H9 (cell line): ENCODE measurements around the gene ADAMTS2. TPM values are rescaled to one million over a fixed set of nuclear protein-coding genes. Genes with fewer than 3 reads are reported as not detected.

Experiments
- DNase-seq: peaks from one replicate; pipeline ENCODE4 v3.0.0-alpha.2; 2017
- H2AFZ ChIP-seq: one replicate; pipeline ENCODE4 v1.6.1; 2013; ENCODE audit warnings: mild to moderate bottlenecking, low read length, control low read depth, moderate library complexity
- H2AK5ac ChIP-seq: 2 replicates; pipeline ENCODE4 v1.6.1; 2013; ENCODE audit warnings: low read length, control low read depth, mixed read lengths; ENCODE audit not compliant: insufficient read length
- H2BK120ac ChIP-seq: one replicate; pipeline ENCODE4 v1.6.1; 2013; ENCODE audit warnings: low read depth, mild to moderate bottlenecking, low read length, control low read depth, inconsistent platforms; ENCODE audit not compliant: poor library complexity, severe bottlenecking
- H2BK12ac ChIP-seq: 2 replicates; pipeline ENCODE4 v1.6.1; 2013; ENCODE audit warnings: low read length, control low read depth, mixed read lengths, low read depth; ENCODE audit not compliant: insufficient read length
- H2BK15ac ChIP-seq: 2 replicates; pipeline ENCODE4 v1.6.1; 2013; ENCODE audit warnings: low read depth, low read length, control low read depth
- H2BK20ac ChIP-seq: one replicate; pipeline ENCODE4 v1.6.1; 2013; ENCODE audit warnings: low read depth, mild to moderate bottlenecking, low read length, control low read depth, inconsistent platforms; ENCODE audit not compliant: poor library complexity, severe bottlenecking
- H2BK5ac ChIP-seq: 2 replicates; pipeline ENCODE4 v1.6.1; 2013; ENCODE audit warnings: low read length, control low read depth, mixed read lengths; ENCODE audit not compliant: insufficient read length
- H3K14ac ChIP-seq: 2 replicates; pipeline ENCODE4 v1.6.1; 2013; ENCODE audit warnings: low read length, control low read depth; ENCODE audit not compliant: insufficient read depth
- H3K18ac ChIP-seq: 2 replicates; pipeline ENCODE4 v1.6.1; 2013; ENCODE audit warnings: low read depth, mild to moderate bottlenecking, mixed read lengths, low read length, control low read depth; ENCODE audit not compliant: insufficient read length
- H3K23ac ChIP-seq: 2 replicates; pipeline ENCODE4 v1.6.1; 2013; ENCODE audit warnings: low read length, control low read depth, mixed read lengths, low read depth; ENCODE audit not compliant: insufficient read length
- H3K23me2 ChIP-seq: 2 replicates; pipeline ENCODE4 v1.6.1; 2013; ENCODE audit warnings: low read depth, mild to moderate bottlenecking, mixed read lengths, low read length, control low read depth; ENCODE audit not compliant: insufficient read length, poor library complexity, severe bottlenecking
- H3K27ac ChIP-seq: 2 replicates; pipeline ENCODE4 v1.5.1; 2013; ENCODE audit warnings: low read length, control low read depth, mixed read lengths, low read depth; ENCODE audit not compliant: insufficient read length
- H3K27me3 ChIP-seq: 2 replicates; pipeline ENCODE4 v1.6.1; 2013; ENCODE audit warnings: low read length, control low read depth, inconsistent platforms; ENCODE audit not compliant: insufficient read depth
- H3K4ac ChIP-seq: 2 replicates; pipeline ENCODE4 v1.6.1; 2013; ENCODE audit warnings: low read depth, mild to moderate bottlenecking, control low read depth, inconsistent platforms, low read length, moderate library complexity
- H3K4me1 ChIP-seq: 2 replicates; pipeline ENCODE4 v1.6.1; 2013; ENCODE audit warnings: low read length, control low read depth, inconsistent platforms; ENCODE audit not compliant: insufficient read depth
- H3K4me2 ChIP-seq: 2 replicates; pipeline ENCODE4 v1.6.1; 2013; ENCODE audit warnings: low read length, control low read depth, mixed read lengths; ENCODE audit not compliant: insufficient read length, insufficient read depth
- H3K56ac ChIP-seq: 2 replicates; pipeline ENCODE4 v1.6.1; 2013; ENCODE audit warnings: low read depth, mild to moderate bottlenecking, mixed read lengths, low read length, control low read depth; ENCODE audit not compliant: insufficient read length
- H3K79me1 ChIP-seq: 2 replicates; pipeline ENCODE4 v1.6.1; 2013; ENCODE audit warnings: low read depth, mild to moderate bottlenecking, moderate library complexity, low read length, control low read depth, inconsistent platforms; ENCODE audit not compliant: insufficient read depth, poor library complexity, severe bottlenecking
- H3K79me2 ChIP-seq: 2 replicates; pipeline ENCODE4 v1.6.1; 2013; ENCODE audit warnings: low read length, control low read depth, inconsistent platforms; ENCODE audit not compliant: insufficient read depth
- H3K9ac ChIP-seq: 2 replicates; pipeline ENCODE4 v1.6.1; 2013; ENCODE audit warnings: low read length, control low read depth, mixed read lengths; ENCODE audit not compliant: insufficient read length; ENCODE audit errors: extremely low read depth
- H3K9me3 ChIP-seq: one replicate; pipeline ENCODE4 v1.6.1; 2013; ENCODE audit warnings: low read depth, low read length, inconsistent platforms; ENCODE audit not compliant: control insufficient read depth
- H3T11ph ChIP-seq: one replicate; pipeline ENCODE4 v1.6.1; 2013; ENCODE audit warnings: mild to moderate bottlenecking, low read length, control low read depth, inconsistent platforms
- H4K20me1 ChIP-seq: one replicate; pipeline ENCODE4 v1.6.1; 2013; ENCODE audit not compliant: control insufficient read depth, insufficient read length, insufficient read depth
- H4K5ac ChIP-seq: 2 replicates; pipeline ENCODE4 v1.6.1; 2013; ENCODE audit warnings: low read depth, mild to moderate bottlenecking, mixed read lengths, low read length, control low read depth; ENCODE audit not compliant: insufficient read length
- H4K8ac ChIP-seq: replicated peaks from 2 replicates; pipeline ENCODE4 v1.6.1; 2013; ENCODE audit warnings: low read length, control low read depth, mixed read lengths, low read depth; ENCODE audit not compliant: insufficient read length
- H4K91ac ChIP-seq: 2 replicates; pipeline ENCODE4 v1.6.1; 2013; ENCODE audit warnings: low read depth, mild to moderate bottlenecking, moderate library complexity, mixed read lengths, low read length, control low read depth; ENCODE audit not compliant: insufficient read length
- H3K27ac Mint-ChIP-seq, 3 experiments: 2 replicates in 2 of 3; 3 replicates in 1 of 3; pipeline ENCODE4 v1.8.0; 2020 to 2021; ENCODE audit warnings: mixed read lengths in 3 of 3, mild to moderate bottlenecking in 1 of 3, moderate library complexity in 1 of 3
- H3K27me3 Mint-ChIP-seq: 2 replicates; pipeline ENCODE4 v1.8.0; 2021; ENCODE audit warnings: low read depth, mild to moderate bottlenecking, moderate library complexity, mixed read lengths
- H3K36me3 Mint-ChIP-seq, 3 experiments: 2 replicates in 2 of 3; 3 replicates in 1 of 3; pipeline ENCODE4 v1.8.0; 2020 to 2021; ENCODE audit warnings: low read depth in 3 of 3, mixed read lengths in 3 of 3; ENCODE audit not compliant: insufficient read depth in 1 of 3
- H3K4me1 Mint-ChIP-seq, 2 experiments: 2 replicates each; pipeline ENCODE4 v1.8.0; 2020; ENCODE audit warnings: mixed read lengths in 2 of 2
- H3K4me3 Mint-ChIP-seq, 2 experiments: 2 replicates in 1 of 2; 3 replicates in 1 of 2; pipeline ENCODE4 v1.8.0; 2020 to 2021; ENCODE audit warnings: mild to moderate bottlenecking in 2 of 2, mixed read lengths in 2 of 2, moderate library complexity in 1 of 2
- H3K9me3 Mint-ChIP-seq, 2 experiments: 2 replicates in 1 of 2; 3 replicates in 1 of 2; pipeline ENCODE4 v1.8.0; 2020; ENCODE audit warnings: mild to moderate bottlenecking in 2 of 2, mixed read lengths in 2 of 2, moderate library complexity in 1 of 2
- WGBS: extraction: QIAGEN DNeasy Blood & Tissue Kit; methylation state at CpG from one replicate; pipeline ENCODE4 v1.1.7; 2013; ENCODE audit warnings: missing lambda C conversion rate, low lambda C conversion rate, mixed read lengths; ENCODE audit not compliant: insufficient read length; ENCODE audit errors: extremely low coverage; 5-methylcytosine and 5-hydroxymethylcytosine counted together
- total RNA-seq: library from RNA; stranded (reverse); gene quantifications from 2 replicates; pipeline ENCODE4 v1.2.1, GENCODE V29; 2021
- TF ChIP-seq, protein P1 (sequence below): fragments of 200-600 bp; sonication (generic); conservative IDR thresholded peaks from 3 replicates; pipeline ENCODE4 v1.8.0; 2021; ENCODE audit warnings: antibody characterized with exemption, mild to moderate bottlenecking

Gene ADAMTS2
- total RNA-seq, 1 experiment from 2014 or later: 5.4 TPM

DNA sequence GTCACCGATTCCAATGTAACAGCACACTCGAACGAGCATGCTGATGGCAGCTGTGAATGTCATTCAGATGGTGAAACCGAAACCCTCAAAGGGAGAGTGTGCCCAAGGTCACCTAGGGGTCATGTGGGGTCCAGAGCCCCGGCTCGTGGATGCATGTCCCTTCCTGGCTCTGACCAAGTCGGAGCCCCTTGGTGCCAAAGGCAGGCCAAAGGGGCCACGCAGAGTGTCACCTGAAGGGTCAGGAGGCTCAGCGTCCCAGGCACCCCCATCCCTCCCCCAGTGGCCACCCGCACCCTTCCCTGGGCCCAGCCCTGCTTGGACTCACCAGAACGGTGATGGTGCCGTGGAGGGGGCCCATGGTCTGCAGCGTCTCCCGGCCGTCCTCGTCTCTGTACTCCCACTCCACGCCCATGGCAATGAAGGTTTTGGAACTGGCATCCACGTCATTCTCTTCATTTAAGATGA is 215.6 kb downstream of the ADAMTS2 start:
- no peak overlapping the region; a peak in 1 of 7 replicates for H3K27ac Mint-ChIP-seq
- no peaks in the 10 kb centered on the region for H3K79me2 ChIP-seq
- no peak overlapping the region for H4K5ac ChIP-seq
- no peak overlapping the region for H3K4me2 ChIP-seq
- H3K4me1 Mint-ChIP-seq: no peaks in the 10 kb centered on the region
- no peak overlapping the region for H2AK5ac ChIP-seq
- H2BK15ac ChIP-seq: no peak overlapping the region
- no peaks in the 10 kb centered on the region for H4K20me1 ChIP-seq
- DNase-seq: no peak
- no peak overlapping the region for H4K8ac ChIP-seq
- no peak overlapping the region for H3K27ac ChIP-seq
- H2BK120ac ChIP-seq: no peak overlapping the region
- no peak overlapping the region for H3K18ac ChIP-seq
- H3K9ac ChIP-seq: no peak overlapping the region
- no peak overlapping the region for H4K91ac ChIP-seq
- H3K9me3 Mint-ChIP-seq: peaks cover 11 to 65% of the 10 kb centered on the region in 2 experiments
- peaks cover 2 to 28% (median 4%) of the 10 kb centered on the region in 3 experiments; a peak in 6 of 7 replicates for H3K36me3 Mint-ChIP-seq
- H3K27me3 ChIP-seq: no peaks in the 10 kb centered on the region
- H2BK12ac ChIP-seq: no peak overlapping the region
- H3K4me3 Mint-ChIP-seq: no peak overlapping the region
- H3K23me2 ChIP-seq: no peaks in the 10 kb centered on the region
- H3K56ac ChIP-seq: no peak overlapping the region
- H3K9me3 ChIP-seq: no peaks in the 10 kb centered on the region
- no CpG with 5 or more reads among the region's 18 CpGs for WGBS
- H2BK5ac ChIP-seq: no peak overlapping the region
- no peak overlapping the region for H3K23ac ChIP-seq
- H2BK20ac ChIP-seq: no peak overlapping the region
- no peak overlapping the region for H3T11ph ChIP-seq
- TF ChIP-seq, protein P1, sequence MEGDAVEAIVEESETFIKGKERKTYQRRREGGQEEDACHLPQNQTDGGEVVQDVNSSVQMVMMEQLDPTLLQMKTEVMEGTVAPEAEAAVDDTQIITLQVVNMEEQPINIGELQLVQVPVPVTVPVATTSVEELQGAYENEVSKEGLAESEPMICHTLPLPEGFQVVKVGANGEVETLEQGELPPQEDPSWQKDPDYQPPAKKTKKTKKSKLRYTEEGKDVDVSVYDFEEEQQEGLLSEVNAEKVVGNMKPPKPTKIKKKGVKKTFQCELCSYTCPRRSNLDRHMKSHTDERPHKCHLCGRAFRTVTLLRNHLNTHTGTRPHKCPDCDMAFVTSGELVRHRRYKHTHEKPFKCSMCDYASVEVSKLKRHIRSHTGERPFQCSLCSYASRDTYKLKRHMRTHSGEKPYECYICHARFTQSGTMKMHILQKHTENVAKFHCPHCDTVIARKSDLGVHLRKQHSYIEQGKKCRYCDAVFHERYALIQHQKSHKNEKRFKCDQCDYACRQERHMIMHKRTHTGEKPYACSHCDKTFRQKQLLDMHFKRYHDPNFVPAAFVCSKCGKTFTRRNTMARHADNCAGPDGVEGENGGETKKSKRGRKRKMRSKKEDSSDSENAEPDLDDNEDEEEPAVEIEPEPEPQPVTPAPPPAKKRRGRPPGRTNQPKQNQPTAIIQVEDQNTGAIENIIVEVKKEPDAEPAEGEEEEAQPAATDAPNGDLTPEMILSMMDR: no peak
- H3K4me1 ChIP-seq: no peaks in the 10 kb centered on the region
- no peaks in the 10 kb centered on the region for H3K27me3 Mint-ChIP-seq
- no peak overlapping the region for H3K4ac ChIP-seq
- H3K79me1 ChIP-seq: no peaks in the 10 kb centered on the region
- no peak overlapping the region for H3K14ac ChIP-seq
- no peak overlapping the region for H2AFZ ChIP-seq
